Neural progenitor cell (in vitro differentiated cells): ENCODE results near the gene CREM. TPM values are rescaled to one million over a fixed set of nuclear protein-coding genes. Genes with fewer than 3 reads are reported as not detected.

Experiments used
- DNase-seq: peaks from one replicate; pipeline ENCODE4 v3.0.0-alpha.2; 2016; ENCODE audit warnings: low spot score
- H2AFZ ChIP-seq: fragments of 200-600 bp; sonication (generic); replicated peaks from 2 replicates; pipeline ENCODE4 v1.6.1; 2016; ENCODE audit warnings: antibody characterized with exemption
- H3F3A ChIP-seq: fragments of 200-600 bp; sonication (generic); 2 replicates; pipeline ENCODE4 v1.6.1; 2016; ENCODE audit warnings: antibody characterized with exemption, low read depth
- H3K27ac ChIP-seq: fragments of 200-600 bp; sonication (generic); 2 replicates; pipeline ENCODE4 v1.5.1; 2016; ENCODE audit warnings: mild to moderate bottlenecking
- H3K27me3 ChIP-seq: fragments of 200-600 bp; sonication (generic); 2 replicates; pipeline ENCODE4 v1.6.1; 2016; ENCODE audit warnings: mild to moderate bottlenecking, moderate library complexity
- H3K36me3 ChIP-seq: fragments of 200-600 bp; sonication (generic); 2 replicates; pipeline ENCODE4 v1.5.1; 2016
- H3K4me1 ChIP-seq: fragments of 200-600 bp; sonication (generic); 2 replicates; pipeline ENCODE4 v1.6.1; 2016; ENCODE audit warnings: mixed run types
- H3K4me2 ChIP-seq: fragments of 200-600 bp; sonication (generic); 2 replicates; pipeline ENCODE4 v1.6.1; 2016
- H3K4me3 ChIP-seq: fragments of 200-600 bp; sonication (generic); 2 replicates; pipeline ENCODE4 v1.5.1; 2016
- H3K79me2 ChIP-seq: fragments of 200-600 bp; sonication (generic); 2 replicates; pipeline ENCODE4 v1.6.1; 2016; ENCODE audit warnings: low read depth
- H3K9ac ChIP-seq: fragments of 200-600 bp; sonication (generic); 2 replicates; pipeline ENCODE4 v1.6.1; 2016
- H3K9me3 ChIP-seq: fragments of 200-600 bp; sonication (generic); 2 replicates; pipeline ENCODE4 v1.5.1; 2016; ENCODE audit warnings: low read depth
- H4K20me1 ChIP-seq: fragments of 200-600 bp; sonication (generic); 2 replicates; pipeline ENCODE4 v1.6.1; 2016; ENCODE audit warnings: low read depth
- H3K27ac Mint-ChIP-seq: 3 replicates; pipeline ENCODE4 v1.8.0; 2021; ENCODE audit warnings: mixed read lengths
- H3K27me3 Mint-ChIP-seq: 2 replicates; pipeline ENCODE4 v1.8.0; 2022; ENCODE audit warnings: low read depth, mild to moderate bottlenecking, inconsistent platforms, moderate library complexity, mixed read lengths; ENCODE audit not compliant: insufficient read depth
- H3K36me3 Mint-ChIP-seq: 3 replicates; pipeline ENCODE4 v1.8.0; 2021; ENCODE audit warnings: mixed read lengths
- H3K4me1 Mint-ChIP-seq: 3 replicates; pipeline ENCODE4 v1.8.0; 2021; ENCODE audit warnings: mixed read lengths
- H3K4me3 Mint-ChIP-seq: 3 replicates; pipeline ENCODE4 v1.8.0; 2021; ENCODE audit warnings: mild to moderate bottlenecking, moderate library complexity, mixed read lengths
- H3K9me3 Mint-ChIP-seq: 3 replicates; pipeline ENCODE4 v1.8.0; 2020; ENCODE audit warnings: mixed read lengths
- CTCF ChIP-seq: fragments of 200-600 bp; sonication (generic); IDR thresholded peaks from 2 replicates; pipeline ENCODE4 v1.5.1; 2017; ENCODE audit warnings: antibody characterized with exemption, mild to moderate bottlenecking
- EZH2 ChIP-seq: fragments of 200-600 bp; sonication (generic); IDR thresholded peaks from 2 replicates; pipeline ENCODE4 v1.6.1; 2017; ENCODE audit warnings: antibody characterized with exemption, mild to moderate bottlenecking, moderate library complexity
- EZH2phosphoT487 ChIP-seq: fragments of 200-600 bp; sonication (generic); IDR thresholded peaks from 2 replicates; pipeline ENCODE4 v1.6.1; 2017; ENCODE audit warnings: antibody characterized with exemption
- total RNA-seq: library from RNA; depleted of rRNA; stranded (reverse); fragments of >200 nt; gene quantifications from 2 replicates; pipeline ENCODE4 v1.2.3, GENCODE V29; 2015; ENCODE audit warnings: low replicate concordance

The CREM gene
- total RNA-seq, 1 donor from 2014 or later: 74.2 TPM

DNA sequence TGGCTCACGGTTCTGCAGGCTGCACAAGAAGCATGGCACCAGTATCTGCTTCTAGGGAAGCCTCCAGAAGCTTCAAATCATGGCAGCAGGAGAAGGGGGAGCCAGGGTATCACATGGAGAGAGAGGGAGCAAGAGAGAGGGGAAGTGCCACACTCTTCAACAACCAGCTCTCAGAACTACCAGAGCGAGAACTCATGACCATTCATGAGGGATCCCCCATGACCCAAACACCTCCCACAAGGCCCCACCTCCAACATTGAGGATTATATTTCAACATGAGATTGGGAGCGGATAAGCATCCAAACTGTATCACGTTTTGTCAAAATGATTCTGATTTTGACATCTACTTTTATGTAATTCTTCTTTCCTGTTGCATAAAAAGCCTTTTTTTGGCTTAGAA, 38.5 kb downstream of the CREM start:
- H2AFZ ChIP-seq: no peak overlapping the region
- H3K27ac Mint-ChIP-seq: peak overlapping the region; percentile 53

DNA sequence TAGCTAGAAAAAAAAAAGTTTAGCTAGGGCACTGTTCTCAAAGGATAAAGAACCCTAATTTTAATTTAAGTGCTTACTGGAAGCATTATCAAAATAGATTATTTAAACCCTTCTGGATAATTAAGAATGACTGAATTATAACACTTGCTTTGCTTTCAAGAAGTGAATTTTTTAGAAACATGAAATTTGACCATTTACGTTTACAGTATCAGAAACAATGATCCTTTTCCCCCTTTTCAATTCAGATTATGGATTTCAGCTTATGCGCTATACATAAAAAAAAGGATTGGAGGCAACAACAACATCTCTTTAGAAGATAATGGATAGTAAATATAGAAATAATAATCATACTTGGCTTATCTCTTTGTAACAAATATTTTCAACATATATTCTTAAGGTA, 39.2 kb downstream of the CREM start:
- Histone ChIP-seq H3K27ac (no peak overlapping the region), H3K4me2 (no peak overlapping the region), H3K79me2 (no peaks in the 10 kb centered on the region), H3K4me3 (no peak overlapping the region), H3K27me3 (no peaks in the 10 kb centered on the region), H4K20me1 (no peaks in the 10 kb centered on the region), H3F3A (no peaks in the 10 kb centered on the region), H2AFZ (no peak overlapping the region), H3K36me3 (no peaks in the 10 kb centered on the region), H3K4me1 (no peaks in the 10 kb centered on the region), H3K9ac (no peak overlapping the region), H3K9me3 (no peaks in the 10 kb centered on the region)
- no peak overlapping the region for H3K4me3 Mint-ChIP-seq
- H3K27ac Mint-ChIP-seq: no peak overlapping the region
- peaks cover 16% of the 10 kb centered on the region for H3K36me3 Mint-ChIP-seq
- peaks cover 2% of the 10 kb centered on the region for H3K4me1 Mint-ChIP-seq
- no peaks in the 10 kb centered on the region for H3K27me3 Mint-ChIP-seq
- DNase-seq: no peak
- no peak for TF ChIP-seq CTCF
- H3K9me3 Mint-ChIP-seq: peaks cover 12% of the 10 kb centered on the region

More for the DNA sequence above, 38.5 kb downstream of the CREM start:
- H3K9me3 Mint-ChIP-seq: peaks cover 12% of the 10 kb centered on the region
- Histone ChIP-seq H3K27ac (no peak overlapping the region), H3K4me1 (no peaks in the 10 kb centered on the region), H3K27me3 (no peaks in the 10 kb centered on the region), H4K20me1 (no peaks in the 10 kb centered on the region), H3K9ac (no peak overlapping the region), H3K4me2 (no peak overlapping the region), H3F3A (no peaks in the 10 kb centered on the region), H3K79me2 (no peaks in the 10 kb centered on the region), H3K9me3 (no peaks in the 10 kb centered on the region), H3K36me3 (no peaks in the 10 kb centered on the region), H3K4me3 (no peak overlapping the region)
- H3K4me3 Mint-ChIP-seq: no peak overlapping the region
- H3K4me1 Mint-ChIP-seq: peaks cover 2% of the 10 kb centered on the region
- H3K36me3 Mint-ChIP-seq: peaks cover 18% of the 10 kb centered on the region
- TF ChIP-seq EZH2phosphoT487: no peak
- TF ChIP-seq CTCF: no peak
- no peak for TF ChIP-seq EZH2
- no peak for DNase-seq
- no peaks in the 10 kb centered on the region for H3K27me3 Mint-ChIP-seq

- no peak for DNase-seq
- Histone ChIP-seq H2AFZ (no peak overlapping the region), H3K4me3 (no peak overlapping the region), H3K27me3 (no peaks in the 10 kb centered on the region), H3K4me2 (no peak overlapping the region), H3K27ac (no peak overlapping the region), H3K9ac (no peak overlapping the region), H4K20me1 (no peaks in the 10 kb centered on the region), H3K79me2 (no peaks in the 10 kb centered on the region), H3K36me3 (no peaks in the 10 kb centered on the region), H3K4me1 (no peaks in the 10 kb centered on the region), H3F3A (no peaks in the 10 kb centered on the region), H3K9me3 (no peaks in the 10 kb centered on the region)
- Mint-ChIP-seq H3K36me3 (peaks cover 15% of the 10 kb centered on the region), H3K4me3 (no peak overlapping the region), H3K9me3 (peaks cover 12% of the 10 kb centered on the region), H3K4me1 (peaks cover 2% of the 10 kb centered on the region), H3K27me3 (no peaks in the 10 kb centered on the region), H3K27ac (no peak overlapping the region)
- TF ChIP-seq EZH2 (no peak), CTCF (no peak), EZH2phosphoT487 (no peak)
These were observed 40.0 kb downstream of the CREM start for GRCh38 chr10:35166607-35167006.

DNA sequence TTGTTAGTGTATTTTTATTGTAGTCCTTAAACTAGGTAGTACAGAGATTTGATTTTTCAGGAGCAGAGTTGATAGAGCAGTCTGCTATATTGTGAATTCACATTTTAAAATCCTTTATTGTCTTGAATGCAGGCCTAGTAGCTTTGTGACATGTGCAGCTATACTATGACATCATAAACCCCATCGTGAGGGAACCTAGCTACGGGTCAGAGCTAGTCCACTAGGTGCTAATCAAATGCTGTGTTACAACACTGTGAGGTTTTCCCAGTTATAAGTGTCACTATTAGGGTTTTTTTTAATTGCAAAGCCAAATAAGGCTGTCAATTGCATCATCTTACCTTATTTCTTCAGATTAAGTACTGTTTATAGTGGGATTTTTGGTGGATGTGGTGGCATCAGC, 40.7 kb downstream of the CREM start:
- no peaks in the 10 kb centered on the region for H3K27me3 ChIP-seq
- Mint-ChIP-seq H3K4me3 (no peak overlapping the region), H3K4me1 (peaks cover 8% of the 10 kb centered on the region), H3K36me3 (peaks cover 9% of the 10 kb centered on the region), H3K27me3 (no peaks in the 10 kb centered on the region), H3K27ac (no peak overlapping the region), H3K9me3 (peaks cover 12% of the 10 kb centered on the region)
- H2AFZ ChIP-seq: no peak overlapping the region
- H3F3A ChIP-seq: no peaks in the 10 kb centered on the region
- no peak overlapping the region for H3K27ac ChIP-seq
- no peaks in the 10 kb centered on the region for H3K4me1 ChIP-seq
- H3K9ac ChIP-seq: no peak overlapping the region
- no peak overlapping the region for H3K4me2 ChIP-seq
- H3K36me3 ChIP-seq: no peaks in the 10 kb centered on the region
- TF ChIP-seq EZH2 (no peak), CTCF (no peak), EZH2phosphoT487 (no peak)
- no peaks in the 10 kb centered on the region for H3K9me3 ChIP-seq
- no peak overlapping the region for H3K4me3 ChIP-seq
- no peaks in the 10 kb centered on the region for H4K20me1 ChIP-seq
- DNase-seq: no peak
- no peaks in the 10 kb centered on the region for H3K79me2 ChIP-seq
